B cell (primary cell): Measurements from ENCODE around the gene SPSB3. TPM values are rescaled to one million over a fixed set of nuclear protein-coding genes. Genes with fewer than 3 reads are reported as not detected.

Experiments
- ATAC-seq: fragments of 200-7000 bp; cut with Tn5 transposase; one replicate; pipeline ENCODE4 v1.10.0; 2021; ENCODE audit warnings: low read depth, mild to moderate bottlenecking, moderate number of reproducible peaks, moderate library complexity
- CTCF ChIA-PET: fragments of 350-600 bp; sonication (Branson Sonifier 250); formaldehyde crosslinking; loops from one replicate; lab custom pipeline; 2021; ENCODE audit warnings: antibody characterized with exemption, inconsistent platforms; lab: Charles Lee
- POLR2A ChIA-PET: fragments of 350-600 bp; sonication (Branson Sonifier 250); formaldehyde crosslinking; loops from one replicate; lab custom pipeline; 2021; ENCODE audit warnings: antibody characterized with exemption; lab: Charles Lee
- DNase-seq: peaks from one replicate; pipeline ENCODE4 v3.0.0; 2013
- H2AFZ ChIP-seq: 2 replicates; pipeline ENCODE4 v1.6.1; 2012; ENCODE audit warnings: mild to moderate bottlenecking, low read depth, low read length; ENCODE audit not compliant: insufficient read depth, poor library complexity, severe bottlenecking
- H3K27ac ChIP-seq, 2 donors: 1 replicate in 1 of 2; 2 replicates in 1 of 2; pipeline ENCODE4 v1.5.1; 2012 to 2013; ENCODE audit warnings: low read length in 2 of 2, mild to moderate bottlenecking in 2 of 2, moderate library complexity in 1 of 2
- H3K27me3 ChIP-seq, 4 experiments: fragments of 200-600 bp in 1 of 4; sonication (generic) in 1 of 4; replicated peaks in 1 of 4; 1 replicate in 2 of 4; 2 replicates in 2 of 4; pipeline versions ENCODE4 v1.6.1 to v1.7.0; 2013 to 2016; ENCODE audit warnings: low read length in 3 of 4, mild to moderate bottlenecking in 2 of 4, mixed read lengths in 1 of 4, moderate library complexity in 1 of 4; ENCODE audit not compliant: insufficient read depth in 4 of 4, control insufficient read depth in 3 of 4; ENCODE audit errors: control extremely low read depth in 1 of 4
- H3K36me3 ChIP-seq, 2 experiments: replicated peaks in 1 of 2; 1 replicate in 1 of 2; 2 replicates in 1 of 2; pipeline versions ENCODE4 v1.6.1 to v1.7.1; 2013; ENCODE audit warnings: low read length in 1 of 2; ENCODE audit not compliant: insufficient read depth in 2 of 2, control insufficient read depth in 1 of 2; ENCODE audit errors: control extremely low read depth in 1 of 2, extremely low read depth in 1 of 2
- H3K4me1 ChIP-seq, 2 donors: fragments of 200-600 bp in 1 of 2; sonication (generic) in 1 of 2; 1 replicate in 1 of 2; 2 replicates in 1 of 2; pipeline versions ENCODE4 v1.5.1 to v1.6.1; 2013 to 2017; ENCODE audit warnings: low read length in 2 of 2; ENCODE audit not compliant: control insufficient read depth in 2 of 2, insufficient read depth in 2 of 2
- H3K4me2 ChIP-seq: replicated peaks from 2 replicates; pipeline ENCODE3; 2012; ENCODE audit warnings: mild to moderate bottlenecking, low read depth, low read length; ENCODE audit not compliant: poor library complexity, severe bottlenecking
- H3K4me3 ChIP-seq, 5 experiments: fragments of 200-600 bp in 1 of 5; sonication (generic) in 1 of 5; 1 replicate in 3 of 5; 2 replicates in 2 of 5; pipeline versions ENCODE4 v1.5.1 to v1.7.0; 2011 to 2016; ENCODE audit warnings: low read length in 4 of 5, mild to moderate bottlenecking in 4 of 5, low read depth in 2 of 5, control low read depth in 1 of 5, moderate library complexity in 1 of 5; ENCODE audit not compliant: insufficient read depth in 1 of 5; ENCODE audit errors: control extremely low read depth in 1 of 5, extremely low read depth in 1 of 5
- H3K79me2 ChIP-seq: fragments of 200-600 bp; sonication (generic); one replicate; pipeline ENCODE4 v1.6.0; 2016; ENCODE audit warnings: low read length; ENCODE audit not compliant: control insufficient read depth, insufficient read depth
- H3K9ac ChIP-seq: fragments of 200-600 bp; sonication (generic); 2 replicates; pipeline ENCODE4 v1.6.1; 2017; ENCODE audit warnings: mild to moderate bottlenecking, low read length, moderate library complexity
- H3K9me3 ChIP-seq, 3 donors: one replicate each; pipeline versions ENCODE4 v1.6.1 to v1.7.1; 2013; ENCODE audit warnings: low read length in 2 of 3; ENCODE audit not compliant: control insufficient read depth in 2 of 3, insufficient read depth in 1 of 3; ENCODE audit errors: control extremely low read depth in 1 of 3
- H4K20me1 ChIP-seq: 2 replicates; pipeline ENCODE4 v1.6.0; 2012; ENCODE audit warnings: mild to moderate bottlenecking, low read length; ENCODE audit not compliant: insufficient read depth, control insufficient read depth, poor library complexity, severe bottlenecking
- H3K27ac Mint-ChIP-seq: one replicate; pipeline ENCODE4 v1.8.0; 2021; ENCODE audit warnings: mixed read lengths
- H3K27me3 Mint-ChIP-seq: one replicate; pipeline ENCODE4 v1.8.0; 2021; ENCODE audit warnings: mixed read lengths
- H3K4me1 Mint-ChIP-seq: one replicate; pipeline ENCODE4 v1.8.0; 2021; ENCODE audit warnings: mixed read lengths
- H3K4me3 Mint-ChIP-seq: one replicate; pipeline ENCODE4 v1.8.0; 2021; ENCODE audit warnings: mixed read lengths
- H3K9me3 Mint-ChIP-seq: one replicate; pipeline ENCODE4 v1.8.0; 2022; ENCODE audit warnings: mixed read lengths; ENCODE audit not compliant: insufficient read depth
- EZH2 ChIP-seq: IDR thresholded peaks from 2 replicates; pipeline ENCODE4 v1.6.1; 2012; ENCODE audit warnings: borderline replicate concordance, low read depth, mild to moderate bottlenecking, moderate library complexity, low read length; ENCODE audit not compliant: insufficient read depth, poor library complexity, severe bottlenecking
- WGBS: methylation state at CpG from one replicate; pipeline ENCODE4 v1.1.5; 2013; ENCODE audit warnings: missing lambda C conversion rate; ENCODE audit not compliant: insufficient coverage; 5-methylcytosine and 5-hydroxymethylcytosine counted together
- intact Hi-C: fragments of 100-400 bp; cut with micrococcal nuclease; formaldehyde crosslinking; loops from one replicate; pipeline ENCODE4 v1.10.0; 2022
- polyA plus RNA-seq: library from polyadenylated mRNA; depleted of rRNA; stranded (reverse); fragments of >200 nt; gene quantifications from 2 replicates; pipeline ENCODE4 v1.2.3, GENCODE V29; 2012
- total RNA-seq, 2 donors: library from RNA; stranded (reverse); fragments of 120-200 nt in 1 of 2; gene quantifications; 1 replicate in 1 of 2; 2 replicates in 1 of 2; pipeline versions ENCODE4 v1.2.3 to v1.2.4, GENCODE V29; 2013 to 2022
- TF ChIP-seq, protein P1 (sequence below): fragments of 200-600 bp; IDR thresholded peaks from one replicate; pipeline ENCODE4 v1.8.0; 2022; ENCODE audit warnings: antibody characterized with exemption, mild to moderate bottlenecking

The SPSB3 gene
- total and polyA plus RNA-seq, 2 donors (not counting 1 experiment from before 2014, with no cell fraction given), result 91.2 to 264 TPM

DNA sequence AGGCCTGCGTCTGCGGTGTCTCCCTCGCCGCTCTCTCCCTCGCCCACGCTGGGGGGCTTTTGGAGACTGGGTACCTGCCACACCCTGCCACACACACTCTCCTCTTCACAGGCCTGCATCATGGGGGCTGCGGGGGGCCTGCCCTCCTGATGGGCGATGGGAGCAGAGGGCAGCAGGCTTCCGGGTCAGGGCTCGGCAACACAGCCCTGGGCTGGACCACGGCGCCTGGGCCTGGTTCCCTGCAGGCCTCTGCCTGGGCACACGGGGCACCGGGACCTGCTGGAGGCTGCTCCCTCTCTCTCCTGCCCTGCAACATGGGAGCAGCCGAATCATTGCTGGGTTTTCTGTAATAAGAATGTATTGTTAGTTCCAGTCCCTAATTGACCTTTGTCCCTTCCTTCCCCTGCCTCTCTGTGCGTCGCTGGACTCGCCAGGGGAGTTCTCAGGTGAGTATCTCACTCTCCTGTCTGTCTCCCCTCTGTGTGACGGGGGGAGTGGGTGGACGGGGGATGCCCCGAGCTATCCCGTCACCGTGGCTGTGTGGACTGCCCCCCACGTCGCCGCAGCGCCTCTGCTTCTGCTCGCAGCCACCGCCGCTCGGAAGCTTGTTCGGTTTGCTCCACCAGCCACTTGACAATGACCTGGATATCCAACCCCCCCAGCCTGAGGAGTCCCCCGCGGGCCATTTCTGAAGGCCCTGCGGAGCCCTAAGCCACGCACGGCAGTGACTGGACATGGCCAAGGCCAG, 24.5 kb downstream of the SPSB3 start:
- ATAC-seq (no peak), DNase-seq (no peak)
- Histone ChIP-seq H2AFZ (no peak overlapping the region), H4K20me1 (peaks cover 4% of the 10 kb centered on the region), H3K36me3 (peaks cover 0 to 51% of the 10 kb centered on the region in 2 experiments), H3K9ac (no peak overlapping the region), H3K4me2 (no peak overlapping the region), H3K4me1 (no peaks in the 10 kb centered on the region), H3K4me3 (no peak overlapping the region), H3K27ac (no peak overlapping the region), H3K79me2 (no peaks in the 10 kb centered on the region), H3K27me3 (no peaks in the 10 kb centered on the region), H3K9me3 (no peaks in the 10 kb centered on the region)
- ChIA-PET CTCF (no interaction called here), POLR2A (no interaction called here)
- Mint-ChIP-seq H3K4me3 (no peak overlapping the region), H3K9me3 (no peaks in the 10 kb centered on the region), H3K27me3 (no peaks in the 10 kb centered on the region), H3K27ac (no peak overlapping the region), H3K4me1 (no peaks in the 10 kb centered on the region)
- TF ChIP-seq, protein P1, sequence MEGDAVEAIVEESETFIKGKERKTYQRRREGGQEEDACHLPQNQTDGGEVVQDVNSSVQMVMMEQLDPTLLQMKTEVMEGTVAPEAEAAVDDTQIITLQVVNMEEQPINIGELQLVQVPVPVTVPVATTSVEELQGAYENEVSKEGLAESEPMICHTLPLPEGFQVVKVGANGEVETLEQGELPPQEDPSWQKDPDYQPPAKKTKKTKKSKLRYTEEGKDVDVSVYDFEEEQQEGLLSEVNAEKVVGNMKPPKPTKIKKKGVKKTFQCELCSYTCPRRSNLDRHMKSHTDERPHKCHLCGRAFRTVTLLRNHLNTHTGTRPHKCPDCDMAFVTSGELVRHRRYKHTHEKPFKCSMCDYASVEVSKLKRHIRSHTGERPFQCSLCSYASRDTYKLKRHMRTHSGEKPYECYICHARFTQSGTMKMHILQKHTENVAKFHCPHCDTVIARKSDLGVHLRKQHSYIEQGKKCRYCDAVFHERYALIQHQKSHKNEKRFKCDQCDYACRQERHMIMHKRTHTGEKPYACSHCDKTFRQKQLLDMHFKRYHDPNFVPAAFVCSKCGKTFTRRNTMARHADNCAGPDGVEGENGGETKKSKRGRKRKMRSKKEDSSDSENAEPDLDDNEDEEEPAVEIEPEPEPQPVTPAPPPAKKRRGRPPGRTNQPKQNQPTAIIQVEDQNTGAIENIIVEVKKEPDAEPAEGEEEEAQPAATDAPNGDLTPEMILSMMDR, result no peak
- TF ChIP-seq EZH2, result no peak
- intact Hi-C loops, result no loop called here
- 96% methylated on average over 30 of the region's 37 CpGs for WGBS

DNA sequence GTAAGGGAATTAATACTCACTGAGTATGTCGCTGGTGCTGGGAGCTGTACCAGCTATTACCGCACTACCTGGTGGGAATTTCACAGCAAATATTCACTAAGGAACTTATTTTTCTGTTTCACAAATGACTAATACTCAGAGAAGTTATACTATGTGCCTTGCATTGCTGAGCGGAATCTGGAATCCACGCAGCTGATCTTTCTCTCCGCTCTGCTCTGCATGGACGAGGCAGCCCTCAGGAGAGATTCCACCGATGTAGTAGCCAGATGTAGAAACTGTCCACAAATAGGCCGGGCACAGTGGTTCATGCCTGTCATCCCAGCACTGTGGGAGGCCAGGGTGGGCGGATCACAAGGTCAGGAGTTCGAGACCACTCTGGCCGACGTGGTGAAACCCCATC, 28.2 kb downstream of the SPSB3 start:
- POLR2A ChIA-PET, result no interaction called here
- CTCF ChIA-PET, result no interaction called here
- Mint-ChIP-seq H3K4me3 (no peak overlapping the region), H3K4me1 (no peaks in the 10 kb centered on the region), H3K27ac (no peak overlapping the region), H3K9me3 (no peaks in the 10 kb centered on the region), H3K27me3 (no peaks in the 10 kb centered on the region)
- H3K9ac ChIP-seq, result no peak overlapping the region
- H3K4me1 ChIP-seq, result no peaks in the 10 kb centered on the region
- intact Hi-C loops, result no loop called here
- H3K9me3 ChIP-seq, result no peaks in the 10 kb centered on the region
- ATAC-seq (no peak), DNase-seq (no peak)
- TF ChIP-seq, protein P1, result no peak
- TF ChIP-seq EZH2, result no peak
- WGBS, result 95% methylated on average over 9 of the region's 12 CpGs
- peaks cover 0 to 43% of the 10 kb centered on the region in 2 experiments for H3K36me3 ChIP-seq
- H3K4me2 ChIP-seq, result no peak overlapping the region
- H3K27ac ChIP-seq, result no peak overlapping the region
- H4K20me1 ChIP-seq, result peaks cover 10% of the 10 kb centered on the region
- H3K79me2 ChIP-seq, result peaks cover 4% of the 10 kb centered on the region
- H3K27me3 ChIP-seq, result no peaks in the 10 kb centered on the region
- H3K4me3 ChIP-seq, result no peak overlapping the region
- no peak overlapping the region for H2AFZ ChIP-seq
